Fibroblast of skin of right quadriceps (primary cell): ENCODE measurements around the gene RPGR.

Experiments
- DNase-seq: peaks from one replicate; pipeline ENCODE4 v3.0.0-alpha.2; 2013

The RPGR gene

DNA sequence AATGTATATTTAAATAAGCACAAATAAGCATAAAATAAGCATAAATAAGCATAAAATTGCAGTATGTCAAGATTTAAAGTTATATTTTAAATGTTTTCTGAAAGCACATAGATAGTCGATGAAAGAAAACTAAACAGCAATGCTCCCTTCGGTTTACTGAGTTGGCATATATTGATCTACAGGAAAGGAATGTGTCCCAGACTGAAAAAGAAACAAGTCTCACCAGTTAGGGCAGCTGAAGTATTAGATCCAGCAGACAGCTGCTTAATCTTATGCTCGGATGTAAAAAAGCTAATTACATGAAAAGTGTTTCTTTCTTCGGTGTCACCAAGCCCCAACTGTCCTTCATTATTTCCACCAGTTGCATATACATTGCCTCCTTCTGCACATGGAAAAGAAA, 8.7 kb downstream of the RPGR start:
- no peak for DNase-seq

- no peak for DNase-seq
Observed at GRCh38 chrX:38318196-38318595, 9.1 kb downstream of the RPGR start.

DNA sequence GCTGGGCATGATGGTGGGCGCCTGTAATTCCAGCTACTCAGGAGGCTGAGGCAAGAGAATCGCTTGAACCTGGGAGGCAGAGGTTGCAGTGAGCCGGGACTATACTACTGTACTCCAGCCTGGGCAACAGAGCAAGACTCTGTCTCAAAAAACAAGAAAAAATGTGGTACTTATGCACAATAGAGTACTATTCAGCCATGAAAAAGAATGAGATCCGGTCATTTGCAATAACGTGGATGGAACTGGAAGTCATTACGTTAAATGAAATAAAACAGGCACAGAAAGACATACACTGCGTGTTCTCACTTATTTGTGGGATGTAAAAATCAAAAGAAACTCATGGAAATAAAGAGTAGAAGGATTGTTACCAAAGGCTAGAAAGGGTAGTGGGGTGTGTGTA, 12.1 kb downstream of the RPGR start:
- no peak for DNase-seq

DNA sequence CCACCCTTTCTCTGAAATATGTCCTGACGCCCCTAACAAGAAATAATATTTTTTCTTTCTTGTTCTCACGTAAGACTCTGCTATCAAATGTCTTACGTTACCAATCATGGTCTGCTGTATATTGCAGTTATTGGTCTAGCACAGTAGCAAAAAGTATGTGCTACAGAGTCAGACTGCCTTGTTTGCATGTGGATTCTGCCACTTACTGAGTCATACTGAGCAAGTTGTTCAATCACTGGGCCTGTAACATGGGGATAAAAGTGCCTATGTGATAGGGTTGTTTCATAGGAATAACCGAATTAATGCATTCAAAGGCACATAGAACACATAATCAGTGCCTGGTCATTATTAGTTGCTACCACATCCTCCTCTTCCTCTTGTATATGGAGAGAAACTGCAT, 14.1 kb downstream of the RPGR start:
- peak; percentile 45 for DNase-seq

DNA sequence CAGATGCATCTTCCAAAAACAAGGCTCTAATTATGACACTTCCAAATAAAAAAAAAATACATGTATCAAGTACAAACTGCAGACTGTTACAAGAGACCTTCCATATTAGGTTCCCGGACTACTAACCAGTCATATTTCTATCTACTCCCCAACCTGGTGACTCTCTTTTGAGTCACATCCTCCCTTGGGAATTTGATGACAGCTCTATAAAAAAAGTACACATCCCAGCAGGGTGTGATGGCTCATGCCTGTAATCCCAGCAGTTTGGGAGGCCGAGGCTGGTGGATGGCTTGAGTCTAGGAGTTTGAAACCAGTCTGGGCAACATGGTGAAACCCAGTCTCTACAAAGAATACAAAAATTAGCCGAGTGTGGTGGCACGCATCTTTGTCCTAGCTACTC, 14.9 kb downstream of the RPGR start:
- DNase-seq: peak; percentile 91

DNA sequence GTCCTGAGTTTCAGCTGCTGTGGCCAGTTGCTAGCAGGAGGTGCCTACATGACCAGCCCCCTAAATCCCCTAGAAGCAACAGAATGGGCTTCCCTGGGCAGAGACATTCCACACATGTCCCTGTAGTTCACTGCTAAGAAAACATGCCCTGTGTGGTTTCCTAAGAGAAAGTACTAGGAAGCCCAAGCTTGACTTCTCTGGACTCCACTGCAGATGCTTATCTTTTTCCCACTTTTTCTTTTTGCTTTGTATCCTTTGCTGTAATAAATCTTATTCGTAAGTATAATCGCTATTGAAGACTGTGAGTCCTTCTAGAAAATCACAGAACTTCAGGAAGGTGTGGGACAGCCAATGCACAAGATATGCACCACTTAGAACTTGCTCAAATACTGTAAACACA, 15.6 kb downstream of the RPGR start:
- no peak for DNase-seq

- DNase-seq: no peak
Observed at GRCh38 chrX:38305971-38306370, 21.3 kb downstream of the RPGR start.

- no peak for DNase-seq
Observed at GRCh38 chrX:38304010-38304409, 23.3 kb downstream of the RPGR start.

- no peak for DNase-seq
Observed at GRCh38 chrX:38293741-38294140, 33.6 kb downstream of the RPGR start.

DNA sequence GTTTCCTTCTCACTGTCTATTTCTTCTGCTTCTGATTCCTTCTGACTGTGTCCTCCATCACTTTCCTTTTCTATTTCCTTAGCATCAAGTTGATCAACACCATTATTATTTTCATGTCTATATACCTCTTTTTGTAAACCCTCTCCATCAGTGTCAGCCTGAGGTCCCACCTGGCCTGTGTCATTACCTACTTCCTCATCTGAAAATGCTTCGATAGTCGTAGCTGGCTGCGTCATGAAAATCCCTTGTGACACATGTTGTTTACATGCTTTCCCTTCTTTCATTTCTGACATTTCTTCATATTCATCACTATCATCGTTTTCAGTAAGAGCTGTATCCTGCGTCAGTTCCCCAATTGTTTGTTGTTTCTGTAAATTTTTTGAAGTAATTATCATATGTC, 39.6 kb downstream of the RPGR start:
- DNase-seq: no peak

- no peak for DNase-seq
Observed at GRCh38 chrX:38285649-38286048, 41.7 kb downstream of the RPGR start.

DNA sequence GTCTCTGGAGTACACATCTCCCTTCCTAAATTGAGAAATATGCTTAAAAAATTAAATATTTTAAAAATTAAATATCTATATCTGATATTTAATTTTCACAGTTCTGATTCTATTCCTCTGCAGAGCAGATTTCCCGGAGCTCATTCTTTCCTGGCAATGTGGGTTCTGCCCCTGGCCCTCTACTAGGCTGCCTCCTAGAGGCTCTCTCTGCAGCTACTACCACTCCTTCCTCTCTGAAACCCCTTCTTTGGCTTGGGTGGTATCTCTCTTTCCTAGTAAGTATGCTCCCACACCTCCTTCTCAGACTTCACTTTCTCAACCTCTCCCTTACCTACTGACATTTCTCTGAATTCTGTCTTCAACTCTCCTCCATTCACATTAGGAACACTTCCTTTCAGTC, 45.3 kb downstream of the RPGR start:
- no peak for DNase-seq

GRCh38 chrX:38279188-38279587, 48.1 kb downstream of the RPGR start:
- DNase-seq: no peak

DNA sequence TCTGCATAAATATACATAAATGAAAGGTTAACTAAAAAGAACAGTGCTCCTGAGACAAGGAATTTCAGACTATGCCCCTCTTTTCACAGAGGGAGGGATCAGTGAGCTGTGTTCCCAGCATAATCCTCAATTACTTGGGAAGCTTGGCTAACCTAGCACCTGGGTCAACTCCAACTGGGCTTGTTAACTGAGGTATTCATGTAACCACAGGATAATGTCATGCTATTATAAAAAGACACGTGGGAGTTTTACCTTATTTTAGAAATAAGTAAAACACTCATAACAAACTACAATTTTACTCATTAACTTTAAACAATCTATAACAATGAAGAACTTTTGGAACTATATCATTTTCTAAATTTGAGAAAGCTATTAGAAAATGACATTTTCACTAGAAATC, 48.6 kb downstream of the RPGR start:
- no peak for DNase-seq

DNA sequence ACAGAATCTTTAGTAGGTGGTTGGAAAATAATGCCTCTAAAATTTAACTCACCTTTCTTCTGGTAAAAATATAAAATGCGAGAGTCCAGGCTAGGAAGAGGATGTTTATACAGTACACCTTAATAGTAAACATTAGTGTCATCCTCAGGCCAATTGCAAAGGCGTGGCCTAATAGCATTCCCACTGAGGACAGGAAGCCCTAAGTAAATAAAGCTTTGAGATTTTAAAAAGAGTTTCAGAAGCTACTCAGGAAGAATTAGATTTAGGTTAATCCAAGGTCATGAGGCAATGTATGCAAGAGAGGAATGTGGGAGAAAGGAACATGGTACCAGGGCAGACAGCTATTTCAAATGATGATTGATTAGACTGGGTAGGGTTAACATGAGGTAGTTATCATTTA, 49.5 kb downstream of the RPGR start:
- DNase-seq: no peak

- no peak for DNase-seq
Observed at GRCh38 chrX:38277136-38277535, 50.2 kb downstream of the RPGR start.

GRCh38 chrX:38276089-38276488, 51.2 kb downstream of the RPGR start:
- DNase-seq: no peak

DNA sequence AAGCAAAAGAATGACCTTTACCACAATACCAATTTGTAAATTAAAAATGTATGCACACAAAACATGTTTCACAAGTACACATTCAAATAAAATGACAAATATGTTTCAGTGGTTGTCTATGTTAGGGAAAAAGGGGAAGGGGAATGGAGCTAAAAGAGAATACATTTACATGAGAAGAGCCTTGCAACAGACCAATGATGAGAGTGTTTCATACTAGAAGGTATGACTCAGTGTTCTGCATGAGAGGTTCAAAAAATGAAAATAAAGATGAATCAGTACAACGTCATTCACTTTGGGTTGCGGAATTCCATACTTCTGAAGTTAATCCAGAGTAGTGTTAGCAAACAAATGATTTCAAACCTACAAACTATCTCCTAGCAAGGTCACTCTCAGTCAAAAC, 51.7 kb downstream of the RPGR start:
- peak; percentile 88 for DNase-seq

- no peak for DNase-seq
Observed at GRCh38 chrX:38273453-38273852, 53.9 kb downstream of the RPGR start.

GRCh38 chrX:38271154-38271716, 56.1 kb downstream of the RPGR start:
- DNase-seq: no peak

DNA sequence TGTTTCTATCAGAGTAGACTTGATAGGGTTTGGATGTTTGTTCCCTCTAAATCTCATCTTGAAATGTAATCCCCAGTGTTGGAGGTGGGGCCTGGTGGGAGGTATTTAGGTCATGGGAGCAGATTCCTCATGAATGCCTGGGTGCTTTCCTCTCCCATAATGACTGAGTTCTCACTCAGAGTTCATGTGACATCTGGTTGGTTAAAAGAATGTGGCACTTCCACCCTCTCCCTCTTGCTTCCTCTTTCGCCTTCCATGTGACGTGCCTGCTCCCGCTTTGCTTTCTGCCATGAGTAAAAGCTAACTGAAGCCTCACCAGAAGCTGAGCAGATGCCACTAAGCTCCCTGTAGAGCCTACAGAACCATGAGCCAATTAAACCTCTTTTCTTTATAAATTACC, 59.3 kb downstream of the RPGR start:
- no peak for DNase-seq

DNA sequence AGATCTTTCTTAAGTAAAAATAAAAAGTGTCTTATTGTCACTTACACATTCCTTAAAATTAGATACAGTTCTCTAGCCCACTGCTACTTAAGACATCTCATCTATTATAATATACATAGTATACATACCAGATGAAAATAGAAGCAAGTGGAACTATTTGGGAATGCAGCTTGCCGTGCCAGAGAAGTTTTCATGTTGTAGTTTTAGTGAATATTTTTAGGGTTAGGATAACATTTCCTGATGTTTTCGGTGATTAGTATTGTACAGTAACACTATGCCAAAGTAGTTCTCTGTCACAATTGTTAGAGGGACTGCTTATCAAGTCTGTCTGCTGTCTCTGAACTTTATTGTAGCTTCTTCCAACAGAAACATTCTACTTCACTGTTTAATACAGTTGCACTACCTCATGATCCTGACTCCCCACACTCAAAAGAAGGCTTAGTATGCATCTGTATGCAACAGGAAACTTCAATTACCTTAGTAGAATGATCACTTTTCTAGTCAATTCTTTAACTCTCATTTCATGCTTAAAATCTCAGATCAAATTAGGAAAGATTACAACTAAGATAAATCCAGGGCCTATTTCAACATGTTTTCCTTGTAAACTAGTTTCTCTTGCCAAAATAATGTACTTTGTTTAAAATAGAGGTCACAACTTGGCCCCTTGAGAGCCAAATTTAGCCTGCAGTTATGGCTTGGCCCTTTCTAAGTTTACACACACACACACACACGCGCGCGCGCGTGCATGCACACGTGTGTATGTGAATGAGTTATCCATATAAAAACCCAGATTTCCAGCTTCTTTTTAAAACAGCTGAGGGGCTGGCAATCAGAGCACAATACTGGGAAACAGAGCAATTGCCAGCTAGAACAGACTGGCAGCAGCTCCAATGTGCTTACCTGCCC, 64.3 kb downstream of the RPGR start:
- DNase-seq: peak; percentile 37

GRCh38 chrX:38260231-38260630, 67.1 kb downstream of the RPGR start:
- DNase-seq: no peak

GRCh38 chrX:38256019-38256418, 71.3 kb downstream of the RPGR start:
- no peak for DNase-seq

DNA sequence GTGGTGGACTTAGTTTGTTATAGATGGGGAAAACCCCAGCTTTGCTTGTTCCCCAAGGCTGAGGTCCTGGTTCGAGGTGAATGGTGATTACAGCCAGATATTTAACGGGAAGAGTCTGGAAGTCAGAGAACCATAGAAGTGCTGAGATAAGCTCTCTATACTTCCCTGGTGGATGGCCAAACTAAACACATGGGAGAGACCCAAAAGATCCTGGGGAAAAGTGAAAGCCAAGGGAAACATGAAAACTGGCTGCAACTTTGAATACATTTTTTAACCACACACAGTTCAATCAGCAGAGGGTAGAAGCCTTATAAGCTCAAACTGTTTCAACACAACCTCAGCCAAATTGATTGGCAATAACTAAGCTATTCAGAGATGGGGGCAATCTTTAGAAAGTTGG, 77.3 kb downstream of the RPGR start:
- no peak for DNase-seq
